GM23248 (cell line): Measurements from ENCODE around the gene FOXP2.
"Not testable (repeated sequence)": the region's sequence is repeated elsewhere in the genome, so short reads cannot be mapped to it uniquely, and the experiment has no call there.

Source experiments
- EZH2 ChIP-seq: fragments of 200-600 bp; sonication (generic); IDR thresholded peaks from 2 replicates; pipeline ENCODE4 v1.6.1; 2018; ENCODE audit warnings: antibody characterized with exemption, mild to moderate bottlenecking; ENCODE audit not compliant: insufficient read depth, poor library complexity, severe bottlenecking
- EZH2phosphoT487 ChIP-seq: fragments of 200-600 bp; sonication (generic); IDR thresholded peaks from 2 replicates; pipeline ENCODE4 v1.6.1; 2018; ENCODE audit warnings: antibody characterized with exemption, moderate library complexity, mild to moderate bottlenecking, low read depth; ENCODE audit not compliant: insufficient read depth

- TF ChIP-seq EZH2, EZH2phosphoT487: not testable (repeated sequence)
These were observed 96.2 kb downstream of the FOXP2 start for GRCh38 chr7:114510824-114511223.
